Fibroblast of lung (primary cell): ENCODE measurements around the gene INTS1.

ENCODE experiments used
- EZH2 ChIP-seq: IDR thresholded peaks from 2 replicates; pipeline ENCODE4 v1.5.1; 2012; ENCODE audit warnings: low read length, control low read depth, mild to moderate bottlenecking; ENCODE audit errors: missing control alignments
- TF ChIP-seq, protein P1 (sequence below), 2 donors: IDR thresholded peaks in 1 of 2; conservative IDR thresholded peaks in 1 of 2; 1 replicate in 1 of 2; 2 replicates in 1 of 2; pipeline ENCODE4 v1.5.1; 2011 to 2012; ENCODE audit warnings: low read length in 2 of 2, control low read depth in 1 of 2, inconsistent platforms in 1 of 2, low read depth in 1 of 2, mild to moderate bottlenecking in 1 of 2

DNA sequence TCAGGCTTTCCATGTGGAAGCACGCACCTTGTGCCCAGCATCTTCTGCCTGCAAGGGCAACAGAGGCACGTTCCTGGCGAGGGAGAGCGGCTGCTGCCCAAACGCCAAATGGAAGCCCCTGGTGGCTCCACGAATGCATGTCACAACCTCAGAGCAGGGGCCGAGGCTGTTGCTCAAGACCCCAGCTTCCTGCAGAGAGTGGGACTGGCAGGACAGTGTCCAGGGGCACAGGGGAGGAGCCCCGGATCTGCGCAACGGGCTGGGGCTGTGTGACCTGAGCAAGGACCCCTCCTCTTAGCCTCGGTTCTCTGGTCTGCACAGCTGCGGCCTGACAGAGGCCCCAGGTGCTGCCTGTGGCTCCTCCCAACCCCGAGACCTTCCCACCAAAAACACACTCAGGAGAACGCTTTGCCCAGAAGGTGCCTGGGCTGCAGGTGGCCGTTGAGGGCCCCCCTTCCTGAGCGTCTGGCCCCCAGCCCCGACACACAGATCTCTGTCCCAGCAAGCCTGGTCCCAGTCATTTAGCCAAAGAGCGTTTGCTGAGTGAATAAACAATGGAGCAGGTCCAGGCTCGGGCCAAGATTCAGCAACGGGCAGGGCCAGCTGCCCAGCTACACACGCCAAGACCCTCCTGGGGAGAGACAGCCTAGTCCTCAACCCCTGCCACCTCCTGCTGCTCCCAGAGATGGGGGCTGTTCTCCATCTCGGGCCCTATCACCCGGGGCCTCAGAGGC lies 46.1 kb downstream of the INTS1 start:
- TF ChIP-seq, protein P1, sequence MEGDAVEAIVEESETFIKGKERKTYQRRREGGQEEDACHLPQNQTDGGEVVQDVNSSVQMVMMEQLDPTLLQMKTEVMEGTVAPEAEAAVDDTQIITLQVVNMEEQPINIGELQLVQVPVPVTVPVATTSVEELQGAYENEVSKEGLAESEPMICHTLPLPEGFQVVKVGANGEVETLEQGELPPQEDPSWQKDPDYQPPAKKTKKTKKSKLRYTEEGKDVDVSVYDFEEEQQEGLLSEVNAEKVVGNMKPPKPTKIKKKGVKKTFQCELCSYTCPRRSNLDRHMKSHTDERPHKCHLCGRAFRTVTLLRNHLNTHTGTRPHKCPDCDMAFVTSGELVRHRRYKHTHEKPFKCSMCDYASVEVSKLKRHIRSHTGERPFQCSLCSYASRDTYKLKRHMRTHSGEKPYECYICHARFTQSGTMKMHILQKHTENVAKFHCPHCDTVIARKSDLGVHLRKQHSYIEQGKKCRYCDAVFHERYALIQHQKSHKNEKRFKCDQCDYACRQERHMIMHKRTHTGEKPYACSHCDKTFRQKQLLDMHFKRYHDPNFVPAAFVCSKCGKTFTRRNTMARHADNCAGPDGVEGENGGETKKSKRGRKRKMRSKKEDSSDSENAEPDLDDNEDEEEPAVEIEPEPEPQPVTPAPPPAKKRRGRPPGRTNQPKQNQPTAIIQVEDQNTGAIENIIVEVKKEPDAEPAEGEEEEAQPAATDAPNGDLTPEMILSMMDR (conservative IDR thresholded peaks at IDR 0.05 in 1 of 2, IDR thresholded peaks at IDR 0.05 in 1 of 2; ENCODE audit: low read depth in 1 of 2, low read length in 2 of 2): no peak
- TF ChIP-seq EZH2: no peak
